Smooth muscle cell of the umbilical artery (primary cell): ENCODE results near the gene ELF2. TPM values are rescaled to one million over a fixed set of nuclear protein-coding genes. Genes with fewer than 3 reads are reported as not detected.

Experiments
- total RNA-seq: library from RNA; depleted of rRNA; stranded (reverse); fragments of >200 nt; gene quantifications from 2 replicates; pipeline ENCODE4 v1.2.3, GENCODE V29; 2014

Gene ELF2
- total RNA-seq, result 23.5 and 27.9 TPM in 2 replicates

GRCh38 chr4:139177049-139177868 is at the start of gene ELF2:
TSS of gene ELF2 (minus strand) at chr4:139177218. CDS start at chr4:139137701, 39,517 bp downstream.

DNA sequence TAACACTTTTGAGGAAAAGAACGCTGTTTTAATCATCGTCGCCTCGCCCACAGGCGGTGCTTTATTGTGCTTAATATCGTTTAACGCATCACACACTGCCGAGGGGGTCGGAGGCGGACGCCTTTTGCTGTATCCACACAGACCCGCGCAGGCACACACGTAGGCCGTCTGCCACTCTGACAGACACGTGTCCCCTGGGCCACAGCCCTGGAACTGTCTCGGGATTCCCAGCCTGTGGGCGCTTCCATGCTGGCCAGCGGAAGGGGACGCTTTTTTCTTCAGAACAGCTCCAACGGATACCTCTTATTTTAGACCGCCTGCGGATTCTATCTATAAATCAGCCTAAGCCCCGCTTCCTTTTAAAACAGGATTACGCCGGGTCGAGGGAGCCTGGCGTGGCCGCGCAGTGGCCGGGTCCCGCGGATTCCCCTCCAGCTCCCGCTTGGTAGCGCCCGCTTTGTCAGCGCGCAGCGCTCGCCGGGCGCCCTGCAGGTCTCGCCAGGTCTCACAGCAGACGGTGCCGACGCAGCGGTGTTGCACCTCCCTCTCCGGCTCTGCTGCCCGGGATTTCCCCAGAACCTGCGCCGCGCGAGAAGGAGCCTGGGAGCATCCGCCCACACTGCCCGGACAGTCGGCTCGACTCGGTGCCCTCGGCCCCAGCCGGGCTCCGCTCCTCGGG is 161.6 kb downstream of the ELF2 start, which contains the start of gene NOCT:
Gene NOCT, plus strand, starts transcription at position 513 of the 679 bp plus-strand sequence. CDS start 201 bp downstream, outside the sequence.

Other genes starting within 250 kb of the ELF2 start
- gene NOCT, start 161.4 kb downstream of the ELF2 start, total RNA-seq, result 28.8 and 46.4 TPM in 2 replicates
- 20.4 and 46.9 TPM in 2 replicates for gene MGARP, start 103.0 kb upstream of the ELF2 start, total RNA-seq
- 25.8 and 57.2 TPM in 2 replicates for gene NAA15, start 124.3 kb upstream of the ELF2 start, total RNA-seq
- gene NDUFC1, start 125.3 kb upstream of the ELF2 start, total RNA-seq, result 22.3 and 31.0 TPM in 2 replicates